HL-60 (cell line): ENCODE data around the gene TIPRL.

Source experiments
- GABPA ChIP-seq: IDR thresholded peaks from 2 replicates; pipeline ENCODE4 v1.6.1; 2012; ENCODE audit warnings: low read depth
- POLR2AphosphoS5 ChIP-seq: IDR thresholded peaks from 2 replicates; pipeline ENCODE4 v1.6.1; 2012; ENCODE audit warnings: low read depth
- REST ChIP-seq: IDR thresholded peaks from 2 replicates; pipeline ENCODE4 v1.6.1; 2012; ENCODE audit warnings: low read depth; ENCODE audit not compliant: insufficient replicate concordance
- SPI1 ChIP-seq: IDR thresholded peaks from 2 replicates; pipeline ENCODE4 v1.6.1; 2012; ENCODE audit warnings: low read depth, mild to moderate bottlenecking, borderline replicate concordance
- TF ChIP-seq, protein P1 (sequence below): IDR thresholded peaks from one replicate; pipeline ENCODE4 v1.5.1; 2011; ENCODE audit warnings: low read length, control low read depth, inconsistent platforms; ENCODE audit not compliant: insufficient read depth

DNA sequence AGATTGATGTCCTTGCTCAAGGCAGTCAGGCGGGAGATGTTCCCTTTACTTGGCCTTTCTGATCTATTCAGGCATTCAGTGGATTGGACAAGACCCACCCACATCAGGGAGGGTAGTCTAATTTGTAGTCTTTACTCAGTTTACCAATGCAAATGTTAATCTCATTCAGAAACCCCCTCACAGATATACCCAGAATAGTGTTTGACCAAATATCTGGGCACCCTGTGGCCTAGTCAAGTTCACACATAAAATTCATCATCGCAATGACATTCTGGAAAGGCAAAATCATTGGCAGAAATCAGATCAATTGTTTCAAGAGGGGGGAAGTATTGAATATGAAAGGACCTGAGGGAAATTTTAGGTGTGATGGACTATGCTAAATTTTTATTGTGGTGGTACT is 34.6 kb downstream of the TIPRL start:
- TF ChIP-seq, protein P1, sequence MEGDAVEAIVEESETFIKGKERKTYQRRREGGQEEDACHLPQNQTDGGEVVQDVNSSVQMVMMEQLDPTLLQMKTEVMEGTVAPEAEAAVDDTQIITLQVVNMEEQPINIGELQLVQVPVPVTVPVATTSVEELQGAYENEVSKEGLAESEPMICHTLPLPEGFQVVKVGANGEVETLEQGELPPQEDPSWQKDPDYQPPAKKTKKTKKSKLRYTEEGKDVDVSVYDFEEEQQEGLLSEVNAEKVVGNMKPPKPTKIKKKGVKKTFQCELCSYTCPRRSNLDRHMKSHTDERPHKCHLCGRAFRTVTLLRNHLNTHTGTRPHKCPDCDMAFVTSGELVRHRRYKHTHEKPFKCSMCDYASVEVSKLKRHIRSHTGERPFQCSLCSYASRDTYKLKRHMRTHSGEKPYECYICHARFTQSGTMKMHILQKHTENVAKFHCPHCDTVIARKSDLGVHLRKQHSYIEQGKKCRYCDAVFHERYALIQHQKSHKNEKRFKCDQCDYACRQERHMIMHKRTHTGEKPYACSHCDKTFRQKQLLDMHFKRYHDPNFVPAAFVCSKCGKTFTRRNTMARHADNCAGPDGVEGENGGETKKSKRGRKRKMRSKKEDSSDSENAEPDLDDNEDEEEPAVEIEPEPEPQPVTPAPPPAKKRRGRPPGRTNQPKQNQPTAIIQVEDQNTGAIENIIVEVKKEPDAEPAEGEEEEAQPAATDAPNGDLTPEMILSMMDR, result no peak
- TF ChIP-seq POLR2AphosphoS5 (no peak), REST (no peak), GABPA (no peak), SPI1 (no peak)
